Omental fat pad (tissue), 4 donors: Measurements from ENCODE around the gene DMPK. TPM values are rescaled to one million over a fixed set of nuclear protein-coding genes. Genes with fewer than 3 reads are reported as not detected.
A peak's percentile ranks its signal among the peaks of the same experiment; 100 is the strongest.

Experiments
- ATAC-seq: fragments of 150-250 bp; one replicate; pipeline ENCODE4 v1.9.1; 2016; ENCODE audit warnings: mild to moderate bottlenecking, moderate library complexity; ENCODE audit not compliant: low FRiP score
- DNase-seq: peaks from one replicate; pipeline ENCODE4 v3.0.0-alpha.2; 2019; ENCODE audit warnings: low spot score
- CTCF ChIP-seq, 3 donors: fragments of 450-650 bp; IDR thresholded peaks; one replicate each; pipeline ENCODE4 v1.5.1; 2016 to 2017; ENCODE audit warnings: antibody characterized with exemption in 3 of 3, mild to moderate bottlenecking in 3 of 3, moderate library complexity in 2 of 3
- total RNA-seq, 4 donors: library from RNA; depleted of rRNA; stranded (reverse); fragments of >200 nt; gene quantifications; one replicate each; pipeline ENCODE4 v1.1.0, GENCODE V29; 2016

DMPK gene
- total RNA-seq, 4 donors from 2014 or later: 9.4 to 30.1 (median 23.2) TPM

- DNase-seq: no peak
- no peak for TF ChIP-seq CTCF (IDR thresholded peaks at IDR 0.05)
- no peak for ATAC-seq
Observed at GRCh38 chr19:45820413-45821102, 38.3 kb upstream of the DMPK start.

GRCh38 chr19:45819769-45820168 lies 37.5 kb upstream of the DMPK start:
- no peak for TF ChIP-seq CTCF (IDR thresholded peaks at IDR 0.05)
- no peak for DNase-seq
- no peak for ATAC-seq

- ATAC-seq (no peak), DNase-seq (no peak)
- TF ChIP-seq CTCF (IDR thresholded peaks at IDR 0.05): no peak
Observed at GRCh38 chr19:45817725-45818301, 35.5 kb upstream of the DMPK start.

GRCh38 chr19:45817010-45817724 lies 34.9 kb upstream of the DMPK start:
- peak in 1 of 3 donors; percentile 86 for TF ChIP-seq CTCF (IDR thresholded peaks at IDR 0.05)
- DNase-seq: peak; percentile 89
- ATAC-seq: peak; percentile 82

- no peak for ATAC-seq
- no peak for TF ChIP-seq CTCF (IDR thresholded peaks at IDR 0.05)
Observed at GRCh38 chr19:45816236-45817009, 34.1 kb upstream of the DMPK start.

GRCh38 chr19:45815481-45816216 lies 33.4 kb upstream of the DMPK start:
- ATAC-seq (peak; percentile 30), DNase-seq (no peak)
- TF ChIP-seq CTCF (IDR thresholded peaks at IDR 0.05): no peak

More at GRCh38 chr19:45816236-45817009, 34.1 kb upstream of the DMPK start:
- no peak for DNase-seq
